ENCODE results near the gene QKI.

QKI gene

GRCh38 chr6:163596174-163596573, 181.7 kb downstream of the QKI start:
- H3K4me3 ChIP-seq (ENCODE audit: low read depth, low read length): no peak overlapping the region
- no peak for DNase-seq (ENCODE audit: low read depth)
- no peak for TF ChIP-seq CTCF (IDR thresholded peaks at IDR 0.05; ENCODE audit: low read depth, low read length, missing control alignments)

GRCh38 chr6:163599136-163599535, 184.6 kb downstream of the QKI start:
- no peak overlapping the region for H3K4me3 ChIP-seq (ENCODE audit: low read depth, low read length)
- TF ChIP-seq CTCF (IDR thresholded peaks at IDR 0.05; ENCODE audit: low read depth, low read length, missing control alignments): no peak
- DNase-seq (ENCODE audit: low read depth): no peak

- H3K4me3 ChIP-seq (ENCODE audit: low read depth, low read length): no peak overlapping the region
- no peak for TF ChIP-seq CTCF (IDR thresholded peaks at IDR 0.05; ENCODE audit: low read depth, low read length, missing control alignments)
- no peak for DNase-seq (ENCODE audit: low read depth)
Measured at GRCh38 chr6:163599684-163600083, 185.2 kb downstream of the QKI start.

GRCh38 chr6:163600331-163600730, 185.8 kb downstream of the QKI start:
- no peak for DNase-seq (ENCODE audit: low read depth)
- no peak overlapping the region for H3K4me3 ChIP-seq (ENCODE audit: low read depth, low read length)
- no peak for TF ChIP-seq CTCF (IDR thresholded peaks at IDR 0.05; ENCODE audit: low read depth, low read length, missing control alignments)

- no peak for TF ChIP-seq CTCF (IDR thresholded peaks at IDR 0.05; ENCODE audit: low read depth, low read length, missing control alignments)
- H3K4me3 ChIP-seq (ENCODE audit: low read depth, low read length): no peak overlapping the region
- no peak for DNase-seq (ENCODE audit: low read depth)
Measured at GRCh38 chr6:163600781-163601180, 186.3 kb downstream of the QKI start.

- no peak overlapping the region for H3K4me3 ChIP-seq (ENCODE audit: low read depth, low read length)
- TF ChIP-seq CTCF (IDR thresholded peaks at IDR 0.05; ENCODE audit: low read depth, low read length, missing control alignments): no peak
- no peak for DNase-seq (ENCODE audit: low read depth)
Measured at GRCh38 chr6:163602851-163603250, 188.3 kb downstream of the QKI start.

- TF ChIP-seq CTCF (IDR thresholded peaks at IDR 0.05; ENCODE audit: low read depth, low read length, missing control alignments): no peak
- DNase-seq (ENCODE audit: low read depth): no peak
- no peak overlapping the region for H3K4me3 ChIP-seq (ENCODE audit: low read depth, low read length)
Measured at GRCh38 chr6:163603395-163603794, 188.9 kb downstream of the QKI start.

Measured in GM12864 (cell line).